ENCODE measurements around the gene JCHAIN. TPM values are rescaled to one million over a fixed set of nuclear protein-coding genes. Genes with fewer than 3 reads are reported as not detected.
A peak's percentile ranks its signal among the peaks of the same experiment; 100 is the strongest.

Gene JCHAIN
- 2.2 and 2.9 TPM in 2 replicates for total RNA-seq

DNA sequence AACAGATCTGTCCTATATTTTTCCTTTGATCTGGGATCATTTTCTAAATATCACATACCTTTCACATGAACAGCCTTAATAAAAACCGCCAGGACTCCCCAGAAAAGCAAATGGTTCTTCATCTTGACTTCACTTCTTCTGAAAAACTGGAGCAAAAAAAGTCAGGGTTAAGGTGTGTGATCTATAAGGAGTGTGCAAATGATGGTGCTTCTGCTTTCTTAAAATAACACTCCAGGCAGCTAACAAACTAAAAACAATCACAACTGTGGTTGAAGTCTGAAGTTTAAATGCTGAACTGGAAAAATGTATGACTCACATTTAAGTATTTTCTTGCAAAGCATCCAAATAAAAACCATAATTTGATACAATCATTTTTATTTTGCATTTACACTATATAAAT lies at the start of gene JCHAIN:
JCHAIN (minus strand) TSS at position 140 of the 400 bp plus-strand sequence; CDS start at position 122, 18 bp downstream.
- H3K4me1 ChIP-seq (ENCODE audit: insufficient read depth, low read length) = peaks cover 27% of the 10 kb centered on the region
- H2AFZ ChIP-seq (ENCODE audit: low read length) = no peak within 1 kb of the TSS
- H3K79me2 ChIP-seq (ENCODE audit: insufficient read depth, low read length) = no peaks in the 10 kb centered on the region
- no peaks in the 10 kb centered on the region for H4K20me1 ChIP-seq (ENCODE audit: insufficient read depth, low read length)
- peak within 1 kb of the TSS; percentile 56 for H3K4me2 ChIP-seq (ENCODE audit: insufficient read depth, low read length)
- no peaks in the 10 kb centered on the region for H3K9me3 ChIP-seq (ENCODE audit: low read depth, low read length)
- no peaks in the 10 kb centered on the region for H3K36me3 ChIP-seq (ENCODE audit: insufficient read depth, low read length)
- H3K4me3 ChIP-seq (ENCODE audit: insufficient read depth, low read length) = no peak within 1 kb of the TSS
- no peak within 1 kb of the TSS for H3K27ac ChIP-seq (ENCODE audit: low read depth, low read length)
- H3K27me3 ChIP-seq (ENCODE audit: insufficient read depth, low read length) = no peaks in the 10 kb centered on the region
- no peak for DNase-seq (ENCODE audit: insufficient read length, low spot score, missing footprints)
- TF ChIP-seq CTCF (IDR thresholded peaks at IDR 0.05; ENCODE audit: extremely low read depth, low read depth, low read length) = no peak

DNA sequence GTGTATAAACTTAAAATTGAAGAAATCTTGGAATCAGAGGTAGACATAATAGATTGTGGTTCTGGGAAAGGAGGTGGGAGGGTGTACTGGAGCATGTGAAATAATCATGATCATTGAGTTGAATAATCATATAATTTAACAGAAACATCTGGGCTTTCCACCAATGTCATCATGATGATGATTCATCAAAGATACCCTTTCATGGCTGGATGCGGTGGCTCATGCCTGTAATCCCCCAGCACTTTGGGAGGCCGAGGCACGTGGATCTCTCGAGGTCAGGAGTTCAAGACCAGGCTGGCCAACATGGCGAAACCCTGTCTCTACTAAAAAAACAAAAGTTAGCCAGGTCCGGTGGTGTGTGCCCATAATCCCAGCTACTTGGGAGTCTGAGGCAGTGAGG lies 48.8 kb upstream of the JCHAIN start:
- Histone ChIP-seq H3K36me3 (ENCODE audit: insufficient read depth, low read length) (no peaks in the 10 kb centered on the region), H3K27me3 (ENCODE audit: insufficient read depth, low read length) (no peaks in the 10 kb centered on the region), H3K27ac (ENCODE audit: low read depth, low read length) (no peak overlapping the region), H3K79me2 (ENCODE audit: insufficient read depth, low read length) (peaks cover 89% of the 10 kb centered on the region), H3K4me3 (ENCODE audit: insufficient read depth, low read length) (no peak overlapping the region), H3K9me3 (ENCODE audit: low read depth, low read length) (no peaks in the 10 kb centered on the region), H2AFZ (ENCODE audit: low read length) (no peak overlapping the region), H3K4me2 (ENCODE audit: insufficient read depth, low read length) (no peak overlapping the region), H3K4me1 (ENCODE audit: insufficient read depth, low read length) (peaks cover 26% of the 10 kb centered on the region), H4K20me1 (ENCODE audit: insufficient read depth, low read length) (peaks cover 7% of the 10 kb centered on the region)
- TF ChIP-seq CTCF (IDR thresholded peaks at IDR 0.05; ENCODE audit: extremely low read depth, low read depth, low read length) = no peak
- DNase-seq (ENCODE audit: insufficient read length, low spot score, missing footprints) = peak; percentile 58

DNA sequence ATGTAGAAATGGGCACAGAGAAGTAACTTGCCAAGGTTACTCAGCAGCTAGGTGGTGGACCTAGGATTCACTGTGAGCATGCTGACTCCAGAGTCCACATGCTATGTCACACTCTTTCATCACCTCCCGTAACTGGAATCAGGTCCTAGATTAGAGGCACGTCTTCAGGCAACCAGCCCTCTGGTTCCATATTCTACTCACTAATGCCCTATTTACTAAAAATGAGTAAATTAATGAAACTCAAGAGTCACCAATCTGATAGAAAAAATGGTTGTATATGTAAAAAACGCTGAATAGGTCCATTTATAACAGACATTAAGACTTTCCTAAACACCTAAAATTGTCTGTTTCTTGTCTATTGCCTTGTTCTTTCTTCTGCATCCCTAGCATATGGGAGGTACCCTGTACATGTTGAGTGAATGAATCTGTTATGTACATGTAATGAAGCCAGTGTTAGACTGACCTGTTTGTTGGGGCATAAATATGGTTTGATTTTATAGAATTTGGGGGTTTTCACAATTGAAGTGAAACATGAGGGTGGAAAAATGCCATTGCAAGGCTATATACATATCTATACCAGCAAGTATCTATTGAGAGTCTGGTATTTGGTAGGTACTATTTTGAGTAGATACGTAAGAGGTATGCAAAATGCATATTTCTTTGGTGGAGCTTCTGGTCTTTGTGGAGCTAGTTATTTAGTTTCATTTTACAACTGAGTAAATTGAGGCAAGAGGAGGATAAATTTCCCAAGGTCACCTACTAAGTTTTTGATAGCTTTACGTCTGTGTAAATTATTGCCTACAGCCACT lies 48.0 kb upstream of the JCHAIN start:
- Histone ChIP-seq H3K4me2 (ENCODE audit: insufficient read depth, low read length) (no peak overlapping the region), H3K27me3 (ENCODE audit: insufficient read depth, low read length) (no peaks in the 10 kb centered on the region), H3K4me3 (ENCODE audit: insufficient read depth, low read length) (no peak overlapping the region), H2AFZ (ENCODE audit: low read length) (no peak overlapping the region), H3K79me2 (ENCODE audit: insufficient read depth, low read length) (peaks cover 89% of the 10 kb centered on the region), H3K4me1 (ENCODE audit: insufficient read depth, low read length) (peaks cover 26% of the 10 kb centered on the region), H4K20me1 (ENCODE audit: insufficient read depth, low read length) (peaks cover 7% of the 10 kb centered on the region), H3K27ac (ENCODE audit: low read depth, low read length) (no peak overlapping the region), H3K9me3 (ENCODE audit: low read depth, low read length) (no peaks in the 10 kb centered on the region), H3K36me3 (ENCODE audit: insufficient read depth, low read length) (no peaks in the 10 kb centered on the region)
- DNase-seq (ENCODE audit: insufficient read length, low spot score, missing footprints) = no peak
- TF ChIP-seq CTCF (IDR thresholded peaks at IDR 0.05; ENCODE audit: extremely low read depth, low read depth, low read length) = no peak

DNA sequence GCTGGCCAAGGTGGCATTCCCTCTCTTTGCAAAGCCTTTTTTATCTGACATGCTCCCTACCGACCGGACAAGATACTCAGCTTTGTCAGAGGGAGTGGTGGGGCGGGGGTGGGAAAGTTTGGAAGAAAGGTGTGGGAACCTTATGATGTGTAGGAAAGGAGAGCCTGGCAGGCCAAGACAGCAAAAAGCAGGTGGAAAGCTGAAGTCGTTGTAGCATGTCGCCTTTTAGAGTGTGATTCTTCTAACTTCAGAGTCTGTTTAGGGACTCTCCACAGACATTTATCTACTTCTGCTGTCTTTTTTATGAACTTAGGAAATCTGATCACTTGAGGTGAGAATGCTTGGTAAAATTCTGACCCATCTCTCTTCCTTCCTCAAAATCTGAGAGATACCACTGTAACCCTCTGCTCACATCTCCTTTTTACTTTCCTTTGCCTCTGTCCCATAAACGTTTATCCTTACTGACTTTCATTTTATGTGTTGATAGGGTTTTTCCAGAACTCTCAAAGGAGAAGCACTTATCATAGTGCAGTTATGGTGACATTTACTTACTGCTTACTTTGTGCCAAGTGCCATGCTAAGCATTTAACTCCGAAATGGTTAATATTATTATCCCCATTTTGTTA lies 47.3 kb upstream of the JCHAIN start:
- Histone ChIP-seq H4K20me1 (ENCODE audit: insufficient read depth, low read length) (peaks cover 7% of the 10 kb centered on the region), H3K9me3 (ENCODE audit: low read depth, low read length) (no peaks in the 10 kb centered on the region), H2AFZ (ENCODE audit: low read length) (no peak overlapping the region), H3K36me3 (ENCODE audit: insufficient read depth, low read length) (no peaks in the 10 kb centered on the region), H3K4me1 (ENCODE audit: insufficient read depth, low read length) (peaks cover 26% of the 10 kb centered on the region), H3K79me2 (ENCODE audit: insufficient read depth, low read length) (peaks cover 89% of the 10 kb centered on the region), H3K27me3 (ENCODE audit: insufficient read depth, low read length) (no peaks in the 10 kb centered on the region), H3K27ac (ENCODE audit: low read depth, low read length) (no peak overlapping the region), H3K4me2 (ENCODE audit: insufficient read depth, low read length) (no peak overlapping the region), H3K4me3 (ENCODE audit: insufficient read depth, low read length) (no peak overlapping the region)
- no peak for DNase-seq (ENCODE audit: insufficient read length, low spot score, missing footprints)
- TF ChIP-seq CTCF (IDR thresholded peaks at IDR 0.05; ENCODE audit: extremely low read depth, low read depth, low read length) = no peak
